ENCODE measurements around the gene EBF3. TPM values are rescaled to one million over a fixed set of nuclear protein-coding genes. Genes with fewer than 3 reads are reported as not detected.

EBF3 gene
- total RNA-seq, 1 experiment from 2014 or later, result 0.64 TPM

DNA sequence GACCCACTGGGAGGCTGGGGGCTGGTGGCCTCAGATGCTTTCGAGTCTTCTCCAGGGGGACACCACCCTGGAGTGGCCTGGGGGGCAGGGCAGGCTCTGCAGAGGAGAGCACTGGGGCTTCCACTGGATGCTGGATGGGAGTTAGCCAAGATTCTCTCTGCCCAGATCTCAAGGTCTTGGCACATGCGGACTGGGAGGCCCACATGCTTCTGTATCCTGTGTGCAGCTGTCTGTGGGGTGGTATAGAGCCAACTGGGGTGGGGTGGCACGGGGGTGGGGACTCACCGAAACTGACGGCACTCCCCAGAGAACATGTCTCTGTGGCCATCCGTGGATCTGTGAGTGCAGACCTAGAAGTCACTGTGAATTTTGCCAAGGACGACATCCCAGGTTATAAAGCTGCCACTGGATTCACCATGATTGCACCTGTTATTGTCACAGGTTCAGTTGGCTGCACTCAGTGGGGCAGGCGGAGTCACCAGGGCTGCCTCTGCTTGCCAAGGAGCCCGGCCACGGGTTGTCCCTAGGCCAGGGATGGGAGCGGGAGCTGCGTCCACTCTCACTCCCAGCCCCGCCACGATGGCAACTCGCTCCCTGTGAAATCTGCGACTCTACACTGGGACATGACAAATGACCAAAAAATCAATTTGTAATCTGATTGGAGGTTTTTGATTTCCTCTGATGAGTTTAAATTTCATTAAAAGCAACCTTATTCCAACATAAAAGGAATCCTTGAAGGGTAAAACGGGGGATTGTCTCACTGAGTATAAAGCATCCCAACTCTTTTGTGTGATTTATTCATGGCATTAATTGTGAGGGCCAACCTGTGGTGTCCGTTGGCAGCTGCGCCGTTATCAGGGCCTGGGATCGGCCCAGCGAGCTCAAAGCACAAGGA is 131.3 kb downstream of the EBF3 start:
- ChIA-PET CTCF (no interaction called here), POLR2A (no interaction called here)
- 0 out of 2 replicates have a peak, but pooled peaks cover 5% of the 10 kb centered on the region for H3K27me3 ChIP-seq (ENCODE audit: control insufficient read depth, insufficient read depth, low read length)
- H3K9me3 ChIP-seq (ENCODE audit: control insufficient read depth, insufficient read depth, low read depth, low read length), result no peaks in the 10 kb centered on the region
- H3K36me3 ChIP-seq (ENCODE audit: control insufficient read depth, insufficient read depth, low read length), result no peaks in the 10 kb centered on the region
- BruUV-seq (replicated peaks), result no TSS peak
- in situ Hi-C loops (cut with HindIII; ENCODE audit: low pct_unique_long_range_greater_than_20kb, low sequenced_read_pairs), result no loop called here
- TF ChIP-seq REST (IDR thresholded peaks at IDR 0.05; ENCODE audit: insufficient read depth in 1 of 2, low read depth in 2 of 2, low read length in 1 of 2), result no peak
- DNase-seq (ENCODE audit: low read depth, low spot score) (no peak), ATAC-seq (no peak)
- intact Hi-C loops (cut with micrococcal nuclease; ENCODE audit: unreplicated experiment), result no loop called here
- H3K27ac ChIP-seq (ENCODE audit: low read length), result no peak overlapping the region
- no peaks in the 10 kb centered on the region for H3K4me1 ChIP-seq (ENCODE audit: control insufficient read depth, insufficient read depth, low read length)
- H3K4me3 ChIP-seq (ENCODE audit: low read depth in 2 of 2, low read length in 2 of 2), result no peak overlapping the region

GRCh38 chr10:129831150-129831549 is 132.9 kb downstream of the EBF3 start:
- intact Hi-C loops (cut with micrococcal nuclease; ENCODE audit: unreplicated experiment) (no loop called here), in situ Hi-C loops (cut with HindIII; ENCODE audit: low pct_unique_long_range_greater_than_20kb, low sequenced_read_pairs) (no loop called here)
- Histone ChIP-seq H3K4me1 (ENCODE audit: control insufficient read depth, insufficient read depth, low read length) (no peaks in the 10 kb centered on the region), H3K4me3 (ENCODE audit: low read depth in 2 of 2, low read length in 2 of 2) (no peak overlapping the region), H3K27ac (ENCODE audit: low read length) (no peak overlapping the region), H3K27me3 (ENCODE audit: control insufficient read depth, insufficient read depth, low read length) (0 out of 2 replicates have a peak, but pooled peaks cover 5% of the 10 kb centered on the region), H3K9me3 (ENCODE audit: control insufficient read depth, insufficient read depth, low read depth, low read length) (no peaks in the 10 kb centered on the region), H3K36me3 (ENCODE audit: control insufficient read depth, insufficient read depth, low read length) (no peaks in the 10 kb centered on the region)
- ChIA-PET CTCF (no interaction called here), POLR2A (no interaction called here)
- no peak for DNase-seq (ENCODE audit: low read depth, low spot score)
- TF ChIP-seq REST (IDR thresholded peaks at IDR 0.05; ENCODE audit: insufficient read depth in 1 of 2, low read depth in 2 of 2, low read length in 1 of 2), result no peak
- no peak for ATAC-seq
- no TSS peak for BruUV-seq (replicated peaks)

DNA sequence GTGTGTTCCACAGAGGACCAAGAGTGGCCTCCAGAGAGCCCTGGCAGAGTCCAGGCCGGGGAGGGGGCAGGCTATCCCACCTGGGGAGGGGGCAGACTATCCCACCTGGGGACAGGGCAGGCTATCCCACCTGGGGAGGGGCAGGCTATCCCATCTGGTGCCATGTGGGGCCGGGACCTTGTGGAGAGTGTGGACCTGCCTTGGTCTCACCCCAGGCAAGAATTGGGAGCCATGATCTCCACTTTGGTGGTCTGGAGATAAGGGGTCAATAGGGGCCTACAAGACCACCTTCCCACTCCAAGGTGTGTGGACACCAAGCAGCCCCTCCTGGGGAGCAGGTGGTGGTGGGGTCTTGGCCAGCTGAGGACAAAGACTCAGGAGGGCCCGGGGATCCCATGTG is 138.2 kb downstream of the EBF3 start:
- ATAC-seq, result no peak
- no peak overlapping the region for H3K27ac ChIP-seq (ENCODE audit: low read length)

More for the DNA sequence above, 138.2 kb downstream of the EBF3 start:
- Histone ChIP-seq H3K4me1 (ENCODE audit: control insufficient read depth, insufficient read depth, low read length) (no peaks in the 10 kb centered on the region), H3K36me3 (ENCODE audit: control insufficient read depth, insufficient read depth, low read length) (no peaks in the 10 kb centered on the region), H3K27me3 (ENCODE audit: control insufficient read depth, insufficient read depth, low read length) (0 out of 2 replicates have a peak, but pooled peaks cover 3% of the 10 kb centered on the region), H3K4me3 (ENCODE audit: low read depth in 2 of 2, low read length in 2 of 2) (no peak overlapping the region), H3K9me3 (ENCODE audit: control insufficient read depth, insufficient read depth, low read depth, low read length) (no peaks in the 10 kb centered on the region)
- in situ Hi-C loops (cut with HindIII; ENCODE audit: low pct_unique_long_range_greater_than_20kb, low sequenced_read_pairs), result no loop called here
- no peak for DNase-seq (ENCODE audit: low read depth, low spot score)
- CTCF ChIA-PET, result no interaction called here
- TF ChIP-seq, protein P1, sequence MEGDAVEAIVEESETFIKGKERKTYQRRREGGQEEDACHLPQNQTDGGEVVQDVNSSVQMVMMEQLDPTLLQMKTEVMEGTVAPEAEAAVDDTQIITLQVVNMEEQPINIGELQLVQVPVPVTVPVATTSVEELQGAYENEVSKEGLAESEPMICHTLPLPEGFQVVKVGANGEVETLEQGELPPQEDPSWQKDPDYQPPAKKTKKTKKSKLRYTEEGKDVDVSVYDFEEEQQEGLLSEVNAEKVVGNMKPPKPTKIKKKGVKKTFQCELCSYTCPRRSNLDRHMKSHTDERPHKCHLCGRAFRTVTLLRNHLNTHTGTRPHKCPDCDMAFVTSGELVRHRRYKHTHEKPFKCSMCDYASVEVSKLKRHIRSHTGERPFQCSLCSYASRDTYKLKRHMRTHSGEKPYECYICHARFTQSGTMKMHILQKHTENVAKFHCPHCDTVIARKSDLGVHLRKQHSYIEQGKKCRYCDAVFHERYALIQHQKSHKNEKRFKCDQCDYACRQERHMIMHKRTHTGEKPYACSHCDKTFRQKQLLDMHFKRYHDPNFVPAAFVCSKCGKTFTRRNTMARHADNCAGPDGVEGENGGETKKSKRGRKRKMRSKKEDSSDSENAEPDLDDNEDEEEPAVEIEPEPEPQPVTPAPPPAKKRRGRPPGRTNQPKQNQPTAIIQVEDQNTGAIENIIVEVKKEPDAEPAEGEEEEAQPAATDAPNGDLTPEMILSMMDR (IDR thresholded peaks at IDR 0.05), result no peak
- TF ChIP-seq POLR2AphosphoS5 (IDR thresholded peaks at IDR 0.05; ENCODE audit: low read depth, low read length) (no peak), SIN3A (IDR thresholded peaks at IDR 0.05; ENCODE audit: borderline replicate concordance, insufficient read depth, low read depth, low read length) (no peak), REST (IDR thresholded peaks at IDR 0.05; ENCODE audit: insufficient read depth in 1 of 2, low read depth in 2 of 2, low read length in 1 of 2) (no peak), TCF7L2 (IDR thresholded peaks at IDR 0.05; ENCODE audit: low read depth, low read length) (no peak)
- BruUV-seq (replicated peaks), result no TSS peak
- POLR2A ChIA-PET, result no interaction called here
- intact Hi-C loops (cut with micrococcal nuclease; ENCODE audit: unreplicated experiment), result no loop called here
